ENCODE measurements around the gene GDA. TPM values are rescaled to one million over a fixed set of nuclear protein-coding genes. Genes with fewer than 3 reads are reported as not detected.

Gene GDA
- total RNA-seq, 2 experiments from 2014 or later, result not detected

Other genes with a start within 250 kb of the GDA start
- gene ABHD17B, start 238.2 kb upstream of the GDA start, total RNA-seq, result 10 to 100 TPM; 25.6 to 27.3 TPM
- gene C9orf85, start 237.8 kb upstream of the GDA start, total RNA-seq, result 10 to 100 TPM; 10.8 to 12.1 TPM
- not detected for gene C9orf57, start 88.8 kb upstream of the GDA start, total RNA-seq
- gene ZFAND5, start 215.8 kb downstream of the GDA start, total RNA-seq, result 100 to 1,000 TPM; 101 to 103 TPM

Measured in activated CD4-positive, alpha-beta memory T cell treated with anti-CD3 and anti-CD28 coated beads, Interleukin-2, amount 10 ng/mL, durations not matched to agents 7 days and 5 days (primary cell).